HUES6 (cell line): ENCODE data around the gene A3GALT2.
"Not testable (repeated sequence)": the region's sequence is repeated elsewhere in the genome, so short reads cannot be mapped to it uniquely, and the experiment has no call there.

ENCODE experiments used
- H3K27ac ChIP-seq: 2 replicates; pipeline ENCODE4 v1.7.0; 2013; ENCODE audit warnings: low read depth, mild to moderate bottlenecking, low read length, inconsistent platforms
- H3K27me3 ChIP-seq: 2 replicates; pipeline ENCODE4 v1.6.1; 2013; ENCODE audit warnings: low read length; ENCODE audit not compliant: control insufficient read depth, insufficient read depth
- H3K36me3 ChIP-seq: 2 replicates; pipeline ENCODE4 v1.6.1; 2013; ENCODE audit warnings: low read length; ENCODE audit not compliant: control insufficient read depth, insufficient read depth
- H3K4me1 ChIP-seq: 2 replicates; pipeline ENCODE4 v1.6.1; 2013; ENCODE audit warnings: low read length; ENCODE audit not compliant: control insufficient read depth, insufficient read depth
- H3K4me3 ChIP-seq: 2 replicates; pipeline ENCODE4 v1.5.1; 2013; ENCODE audit warnings: low read depth, low read length
- H3K9ac ChIP-seq: one replicate; pipeline ENCODE4 v1.6.1; 2013; ENCODE audit warnings: mild to moderate bottlenecking, low read length
- H3K9me3 ChIP-seq: 2 replicates; pipeline ENCODE4 v1.6.1; 2013; ENCODE audit warnings: low read depth, low read length; ENCODE audit not compliant: control insufficient read depth, insufficient read depth

A3GALT2 gene

DNA sequence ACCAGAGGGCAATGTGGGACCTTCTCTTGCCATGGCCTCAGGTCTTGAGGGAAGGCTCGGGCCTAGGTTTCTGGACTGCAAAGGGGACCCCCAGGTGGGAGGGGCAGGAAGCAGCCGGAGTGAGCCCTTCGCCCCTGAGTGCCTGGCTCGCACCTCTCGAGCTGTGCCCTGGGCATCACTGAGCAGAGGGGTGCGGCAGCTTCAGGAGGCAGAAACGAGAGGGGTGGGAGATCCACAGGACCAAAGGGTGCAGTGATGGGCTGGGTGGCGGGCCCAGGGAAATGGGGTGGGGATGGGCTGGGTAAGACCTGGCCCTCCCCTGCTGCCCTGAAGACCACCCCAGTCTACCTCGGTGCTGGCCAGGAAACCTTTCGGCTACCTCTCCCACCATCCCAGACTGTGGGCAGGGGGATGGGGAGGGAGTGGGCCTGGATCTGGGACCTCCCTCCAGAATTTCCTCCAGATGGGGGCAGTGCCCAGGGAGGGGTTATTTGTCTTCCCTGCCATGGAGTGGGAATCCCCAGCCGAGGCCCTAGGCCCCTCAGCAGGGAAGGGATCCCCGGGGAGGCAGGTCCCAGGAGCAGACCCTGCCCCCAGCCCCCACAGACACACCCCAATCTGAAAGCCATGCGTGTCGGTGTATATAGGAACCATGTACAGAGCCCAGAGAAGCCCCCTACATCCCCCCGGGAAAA, 21.3 kb downstream of the A3GALT2 start:
- H3K4me1 ChIP-seq: peaks cover 7% of the 10 kb centered on the region; the same call in 1 of the 2 replicates
- no peaks in the 10 kb centered on the region for H3K27me3 ChIP-seq
- H3K36me3 ChIP-seq: peaks cover 22% of the 10 kb centered on the region
- no peak overlapping the region for H3K27ac ChIP-seq
- H3K9me3 ChIP-seq: peaks cover 2% of the 10 kb centered on the region; the same call in 1 of the 2 replicates
- no peak overlapping the region for H3K9ac ChIP-seq
- H3K4me3 ChIP-seq: no peak overlapping the region

DNA sequence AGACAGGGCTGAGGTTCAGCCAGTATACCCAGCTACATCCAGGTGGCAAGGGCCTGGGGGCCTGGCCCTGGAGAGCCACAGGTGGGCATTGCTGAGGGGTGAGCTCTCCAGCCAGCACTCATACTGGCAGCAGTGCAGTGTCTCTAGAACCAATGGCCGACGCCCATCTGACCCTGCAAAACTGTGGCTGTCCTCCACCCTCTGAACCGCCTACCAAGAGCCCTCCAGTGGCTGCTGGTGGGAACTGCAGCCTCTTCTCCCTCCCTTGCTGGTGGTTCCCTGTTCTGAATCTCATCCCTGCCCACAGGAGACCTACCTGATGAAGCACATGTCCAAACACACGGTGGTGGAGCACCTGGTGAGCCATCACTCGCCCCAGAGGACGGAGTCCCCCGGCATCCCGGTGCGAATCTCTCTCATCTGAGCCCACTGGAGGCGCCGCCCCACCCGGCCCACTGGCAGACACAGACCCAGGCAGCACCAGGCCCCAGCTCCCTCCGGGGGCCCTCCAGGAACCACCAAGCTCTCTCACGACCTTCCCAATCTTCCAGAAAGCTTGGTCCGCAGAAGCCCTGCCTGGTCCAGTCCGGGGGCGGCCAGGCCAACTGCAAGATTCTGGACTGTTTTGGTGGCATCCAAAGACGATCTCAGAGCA, 22.1 kb downstream of the A3GALT2 start:
- H3K9ac ChIP-seq: no peak overlapping the region
- H3K27me3 ChIP-seq: no peaks in the 10 kb centered on the region
- peaks cover 28% of the 10 kb centered on the region for H3K36me3 ChIP-seq
- H3K4me3 ChIP-seq: no peak overlapping the region
- H3K27ac ChIP-seq: no peak overlapping the region
- H3K4me1 ChIP-seq: peaks cover 7% of the 10 kb centered on the region; the same call in 1 of the 2 replicates
- peaks cover 2% of the 10 kb centered on the region; the same call in 1 of the 2 replicates for H3K9me3 ChIP-seq

DNA sequence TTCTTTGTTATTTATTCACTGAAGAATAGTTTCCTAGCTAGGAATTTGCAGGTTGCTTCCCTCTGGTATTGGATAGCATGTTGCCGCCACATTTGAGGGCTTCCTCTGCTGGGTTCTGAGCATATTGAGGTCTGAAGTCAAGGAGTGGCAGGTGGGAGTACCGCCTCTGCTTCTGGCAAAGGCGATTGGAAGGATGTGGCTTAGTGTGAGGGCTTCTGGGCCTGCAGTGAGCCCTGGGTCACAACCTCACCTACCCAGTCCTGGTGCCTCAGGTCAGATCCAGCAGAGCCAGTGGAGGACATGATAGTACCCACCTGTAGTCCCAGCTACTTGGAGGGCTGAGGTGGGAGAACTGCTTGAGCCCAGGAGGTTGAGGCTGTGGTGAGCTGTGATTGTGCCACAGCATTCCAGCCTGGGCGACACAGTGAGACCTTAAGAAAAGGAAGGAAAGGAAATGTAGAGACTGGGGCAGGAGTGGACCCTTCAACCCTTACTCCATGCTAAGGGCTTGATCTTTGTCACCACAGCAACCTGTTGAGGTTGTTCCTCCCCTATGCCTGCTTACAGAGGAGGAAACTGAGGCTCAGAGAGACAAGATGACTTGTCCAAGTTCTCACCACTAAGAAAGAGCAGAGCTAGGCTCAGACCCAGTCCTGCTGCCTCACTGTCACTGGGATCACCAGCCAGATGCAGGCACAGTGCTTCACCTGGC, 22.8 kb downstream of the A3GALT2 start:
- Histone ChIP-seq H3K9ac (no peak overlapping the region), H3K27me3 (no peaks in the 10 kb centered on the region), H3K9me3 (peaks cover 2% of the 10 kb centered on the region; the same call in 1 of the 2 replicates), H3K4me3 (no peak overlapping the region), H3K36me3 (peaks cover 28% of the 10 kb centered on the region), H3K4me1 (peaks cover 7% of the 10 kb centered on the region; the same call in 1 of the 2 replicates), H3K27ac (no peak overlapping the region)

DNA sequence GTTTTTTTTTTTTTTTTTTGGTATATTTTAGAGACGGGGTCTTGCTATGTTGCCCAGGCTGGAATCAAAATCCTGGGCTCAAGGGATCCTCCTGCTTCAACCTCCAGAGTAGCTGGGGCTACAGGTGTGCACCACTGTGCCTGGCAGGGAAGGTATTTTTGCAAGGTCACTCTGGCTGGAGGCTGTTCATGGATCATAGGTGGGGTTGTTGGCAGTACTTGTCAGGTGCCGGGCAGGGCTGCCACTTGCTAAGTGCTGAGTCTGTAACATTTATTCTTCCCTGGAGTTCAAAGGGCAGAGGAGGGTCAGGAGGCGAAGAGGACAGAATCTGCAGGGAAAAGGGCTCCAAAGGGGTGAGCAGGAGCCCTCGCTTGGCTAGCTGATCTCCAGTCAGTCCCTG, 24.1 kb downstream of the A3GALT2 start:
- H3K9me3 ChIP-seq: peaks cover 2% of the 10 kb centered on the region; the same call in 1 of the 2 replicates
- H3K27me3 ChIP-seq: no peaks in the 10 kb centered on the region
- peaks cover 28% of the 10 kb centered on the region for H3K36me3 ChIP-seq
- H3K4me3 ChIP-seq: no peak overlapping the region
- no peak overlapping the region for H3K9ac ChIP-seq
- H3K4me1 ChIP-seq: peaks cover 7% of the 10 kb centered on the region; the same call in 1 of the 2 replicates
- no peak overlapping the region for H3K27ac ChIP-seq

DNA sequence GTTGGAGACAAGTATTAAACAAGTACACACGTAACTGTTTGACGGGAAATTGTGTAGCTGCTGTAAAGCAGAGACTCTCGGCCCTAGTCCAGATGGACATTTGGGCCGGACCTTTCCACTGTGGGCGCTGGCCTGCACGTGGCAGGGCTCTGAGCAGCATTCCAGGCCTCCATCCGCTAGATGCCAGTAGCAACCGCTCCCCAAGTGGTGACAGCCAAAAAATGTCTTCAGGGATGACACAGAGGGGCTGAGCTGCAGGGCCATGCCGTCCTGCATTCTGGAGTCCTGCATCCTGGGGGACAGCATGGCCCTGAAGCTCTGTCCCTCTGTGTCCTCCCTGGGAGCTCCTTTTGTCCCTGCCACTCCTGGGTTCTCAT, 24.8 kb downstream of the A3GALT2 start:
- no peaks in the 10 kb centered on the region for H3K9me3 ChIP-seq
- H3K4me1 ChIP-seq: peaks cover 7% of the 10 kb centered on the region; the same call in 1 of the 2 replicates
- H3K9ac ChIP-seq: no peak overlapping the region
- H3K27ac ChIP-seq: no peak overlapping the region
- H3K27me3 ChIP-seq: no peaks in the 10 kb centered on the region
- peaks cover 28% of the 10 kb centered on the region for H3K36me3 ChIP-seq
- no peak overlapping the region for H3K4me3 ChIP-seq

DNA sequence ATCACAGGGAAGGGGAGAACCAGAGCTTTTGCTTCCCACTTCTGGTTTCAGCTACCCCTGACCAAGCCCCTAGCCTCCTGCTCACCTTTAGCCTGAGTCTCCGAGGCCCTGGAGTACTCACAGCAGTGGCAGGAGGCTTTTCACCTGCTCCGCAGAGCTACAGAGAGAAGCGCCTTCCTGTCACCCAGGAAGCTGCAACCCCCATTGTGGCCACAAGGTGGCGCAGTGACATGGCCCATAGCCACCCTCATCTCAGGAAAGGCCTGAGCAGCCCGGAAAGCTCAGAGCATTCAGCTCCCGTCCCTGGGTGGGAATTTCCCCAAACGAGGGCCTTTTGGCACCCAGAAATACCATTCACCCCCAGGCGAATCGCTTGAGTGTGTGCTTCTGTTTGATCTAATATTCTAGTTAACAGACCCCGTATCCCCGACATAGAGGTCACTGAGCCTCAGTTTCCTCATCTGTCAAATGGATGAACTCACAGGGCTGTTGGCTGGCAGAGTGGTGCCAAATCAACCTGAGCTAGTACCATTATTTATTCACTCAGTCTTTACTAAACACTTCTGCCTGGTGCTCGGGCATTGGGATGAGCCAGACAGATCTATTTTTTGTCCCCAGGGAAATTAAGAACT, 25.3 kb downstream of the A3GALT2 start:
- no peak overlapping the region for H3K4me3 ChIP-seq
- peaks cover 7% of the 10 kb centered on the region; the same call in 1 of the 2 replicates for H3K4me1 ChIP-seq
- no peaks in the 10 kb centered on the region for H3K9me3 ChIP-seq
- no peak overlapping the region for H3K27ac ChIP-seq
- H3K27me3 ChIP-seq: no peaks in the 10 kb centered on the region
- H3K36me3 ChIP-seq: peaks cover 28% of the 10 kb centered on the region
- H3K9ac ChIP-seq: no peak overlapping the region

DNA sequence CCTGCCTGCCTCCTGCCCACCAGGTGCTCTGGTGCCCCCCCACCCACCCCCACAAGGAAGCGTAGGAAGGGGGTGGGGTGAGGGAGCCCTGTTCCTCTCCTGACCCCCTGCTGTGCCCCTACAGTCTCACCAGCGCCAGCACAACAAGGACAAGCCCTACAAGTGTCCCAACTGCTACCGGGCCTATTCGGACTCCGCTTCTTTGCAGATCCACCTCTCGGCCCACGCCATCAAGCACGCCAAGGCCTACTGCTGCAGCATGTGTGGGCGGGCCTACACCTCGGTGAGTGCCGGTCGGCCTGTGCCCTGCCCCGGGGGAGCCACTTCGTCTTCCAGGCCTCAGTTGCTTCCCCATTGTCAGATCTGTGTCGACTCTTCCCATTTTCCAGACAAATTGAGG, 25.9 kb downstream of the A3GALT2 start:
- Histone ChIP-seq H3K27ac (no peak overlapping the region), H3K27me3 (no peaks in the 10 kb centered on the region), H3K36me3 (peaks cover 29% of the 10 kb centered on the region), H3K9me3 (no peaks in the 10 kb centered on the region), H3K4me1 (peaks cover 4% of the 10 kb centered on the region; the same call in 1 of the 2 replicates), H3K4me3 (no peak overlapping the region), H3K9ac (no peak overlapping the region)

DNA sequence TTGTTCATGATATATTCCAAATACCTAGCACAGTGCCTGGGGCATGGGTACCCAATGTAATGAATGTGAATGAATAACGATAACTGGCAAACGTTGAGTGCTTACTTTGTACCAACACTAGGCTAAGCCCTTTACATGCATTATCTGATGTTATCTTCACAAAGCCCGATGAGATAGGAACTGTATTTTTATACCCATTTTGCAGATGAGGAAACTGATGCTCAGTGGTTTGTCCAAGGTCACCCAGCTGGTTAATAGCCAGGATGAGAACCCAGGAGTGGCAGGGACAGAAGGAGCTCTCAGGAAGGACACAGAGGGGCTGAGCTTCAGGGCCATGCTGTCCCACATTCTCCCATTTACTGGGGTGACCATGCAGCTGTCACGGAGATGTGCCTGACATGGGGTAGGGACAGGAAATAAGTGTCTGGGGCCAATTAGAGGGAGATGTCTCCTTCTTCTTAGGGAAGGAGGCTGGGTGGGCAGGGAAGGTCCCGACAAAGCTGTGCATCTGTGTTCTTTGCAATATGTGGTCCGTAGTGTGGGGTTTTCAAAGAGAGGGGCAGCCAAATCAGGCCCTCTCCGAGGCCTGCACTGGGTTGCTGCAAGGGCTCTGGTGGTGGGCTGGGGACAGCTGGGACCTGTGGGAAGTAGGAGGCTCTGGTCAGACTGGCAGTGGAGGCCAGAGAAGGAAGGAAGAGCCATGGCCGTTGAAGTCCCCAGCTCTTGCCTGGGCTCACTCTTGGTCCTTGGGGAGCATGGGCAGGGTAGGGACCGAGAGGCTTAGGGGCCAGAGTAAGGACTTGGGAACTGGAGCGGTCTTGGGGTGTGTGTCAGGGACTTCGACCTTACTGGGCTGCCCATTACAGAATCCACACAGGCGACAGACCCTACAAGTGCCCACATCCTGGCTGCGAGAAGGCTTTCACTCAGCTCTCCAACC, 26.6 kb downstream of the A3GALT2 start:
- H3K36me3 ChIP-seq: peaks cover 36% of the 10 kb centered on the region

DNA sequence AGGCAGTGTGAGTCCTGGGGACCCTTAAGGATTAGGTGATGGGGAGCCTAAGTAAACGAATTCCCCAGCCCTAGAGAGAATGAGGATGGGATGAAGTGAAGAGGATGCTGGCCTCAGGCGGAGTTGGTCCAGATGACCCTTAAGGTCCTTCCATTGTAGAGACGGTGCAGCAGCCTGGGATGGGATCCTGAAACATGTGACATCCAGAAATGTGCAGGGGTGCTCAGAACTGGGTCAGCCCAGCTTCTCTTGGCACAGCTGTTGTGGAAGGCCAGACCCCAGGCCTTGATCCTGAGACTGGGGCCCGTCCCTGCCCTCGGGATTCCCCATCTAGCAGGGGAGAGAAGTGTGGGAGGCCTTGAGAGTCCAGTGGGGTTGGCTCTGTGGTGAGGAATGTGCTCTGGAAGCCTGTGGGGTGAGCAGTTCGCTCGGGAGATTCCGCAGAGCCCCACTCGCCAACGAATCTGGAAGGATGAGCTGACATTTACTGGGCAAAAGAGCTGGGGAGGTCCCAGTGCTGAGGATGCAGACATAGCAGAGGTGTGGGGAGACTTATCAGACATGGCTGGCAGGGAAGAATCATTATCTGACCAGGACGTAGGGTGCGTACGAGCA, 28.1 kb downstream of the A3GALT2 start:
- no peak overlapping the region for H3K4me3 ChIP-seq
- H3K4me1 ChIP-seq: peaks cover 4% of the 10 kb centered on the region; the same call in 1 of the 2 replicates
- H3K9ac ChIP-seq: no peak overlapping the region
- no peak overlapping the region for H3K27ac ChIP-seq
- H3K9me3 ChIP-seq: no peaks in the 10 kb centered on the region
- no peaks in the 10 kb centered on the region for H3K27me3 ChIP-seq
- H3K36me3 ChIP-seq: peaks cover 36% of the 10 kb centered on the region

More for the DNA sequence above, 26.6 kb downstream of the A3GALT2 start:
- H3K9me3 ChIP-seq: no peaks in the 10 kb centered on the region
- no peak overlapping the region for H3K27ac ChIP-seq
- no peak overlapping the region for H3K4me3 ChIP-seq
- no peak overlapping the region for H3K9ac ChIP-seq
- no peaks in the 10 kb centered on the region for H3K27me3 ChIP-seq
- H3K4me1 ChIP-seq: peaks cover 4% of the 10 kb centered on the region; the same call in 1 of the 2 replicates

DNA sequence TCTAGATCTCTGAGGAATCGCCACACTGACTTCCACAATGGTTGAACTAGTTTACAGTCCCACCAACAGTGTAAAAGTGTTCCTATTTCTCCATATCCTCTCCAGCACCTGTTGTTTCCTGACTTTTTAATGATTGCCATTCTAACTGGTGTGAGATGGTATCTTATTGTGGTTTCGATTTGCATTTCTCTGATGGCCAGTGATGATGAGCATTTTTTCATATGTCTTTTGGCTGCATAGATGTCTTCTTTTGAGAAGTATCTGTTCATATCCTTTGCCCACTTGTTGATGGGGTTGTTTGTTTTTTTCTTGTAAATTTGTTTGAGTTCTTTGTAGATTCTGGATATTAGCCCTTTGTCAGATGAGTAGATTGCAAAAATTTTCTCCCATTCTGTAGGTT, 30.3 kb downstream of the A3GALT2 start:
- H3K4me3 ChIP-seq, H3K27ac ChIP-seq, H3K9ac ChIP-seq, H3K4me1 ChIP-seq, H3K9me3 ChIP-seq, H3K27me3 ChIP-seq: not testable (repeated sequence)
- peaks cover 23% of the 10 kb centered on the region for H3K36me3 ChIP-seq
